Iris pigment epithelial cell (primary cell): Measurements from ENCODE around the gene IFI30.
A peak's percentile ranks its signal among the peaks of the same experiment; 100 is the strongest.
"Not testable (repeated sequence)": the region's sequence is repeated elsewhere in the genome, so short reads cannot be mapped to it uniquely, and the experiment has no call there.

Source experiments
- DNase-seq: peaks from one replicate; pipeline ENCODE4 v3.0.0-alpha.2; 2011; ENCODE audit warnings: low read depth

The IFI30 gene

GRCh38 chr19:18203408-18203862 lies 29.8 kb downstream of the IFI30 start:
- DNase-seq: peak; percentile 14

DNA sequence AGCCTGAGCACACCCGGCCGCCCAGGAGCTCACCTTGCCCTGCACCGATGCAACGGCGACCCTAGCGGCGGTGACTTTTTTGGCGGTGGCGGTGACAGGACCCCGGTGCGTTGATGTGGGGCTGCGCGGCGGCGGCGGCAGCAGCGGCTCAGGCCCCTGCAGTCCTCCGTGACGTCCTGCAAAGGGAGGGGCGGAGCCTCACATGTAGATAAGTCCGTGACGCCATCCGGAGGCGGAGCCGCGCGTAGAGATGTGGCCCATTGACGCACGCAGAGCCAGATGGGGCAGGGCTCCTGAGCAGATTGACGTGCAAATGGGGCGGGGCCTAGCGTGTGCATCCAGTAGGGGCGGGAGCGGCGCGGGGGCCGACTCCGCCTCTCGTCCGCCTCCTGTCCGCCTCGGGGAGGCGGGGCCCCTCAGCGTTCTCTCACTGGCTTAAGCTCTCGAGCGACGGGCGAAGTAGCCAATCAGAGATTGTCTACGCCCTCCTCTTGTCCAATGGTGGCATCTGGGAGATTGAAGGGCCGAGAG lies 30.3 kb downstream of the IFI30 start, which contains the start of gene RAB3A:
RAB3A (minus strand) TSS at position 180 of the 531 bp plus-strand sequence. CDS start 1,302 bp downstream, outside the sequence.
- peak; percentile 100 for DNase-seq

- DNase-seq: no peak
Observed at GRCh38 chr19:18204394-18205199, 31.0 kb downstream of the IFI30 start.

- peak; percentile 78 for DNase-seq
Observed at GRCh38 chr19:18205200-18205892, 31.7 kb downstream of the IFI30 start.

- no peak for DNase-seq
Observed at GRCh38 chr19:18206018-18206417, 32.4 kb downstream of the IFI30 start.

GRCh38 chr19:18208098-18208951 lies 34.7 kb downstream of the IFI30 start:
- peak; percentile 70 for DNase-seq

DNA sequence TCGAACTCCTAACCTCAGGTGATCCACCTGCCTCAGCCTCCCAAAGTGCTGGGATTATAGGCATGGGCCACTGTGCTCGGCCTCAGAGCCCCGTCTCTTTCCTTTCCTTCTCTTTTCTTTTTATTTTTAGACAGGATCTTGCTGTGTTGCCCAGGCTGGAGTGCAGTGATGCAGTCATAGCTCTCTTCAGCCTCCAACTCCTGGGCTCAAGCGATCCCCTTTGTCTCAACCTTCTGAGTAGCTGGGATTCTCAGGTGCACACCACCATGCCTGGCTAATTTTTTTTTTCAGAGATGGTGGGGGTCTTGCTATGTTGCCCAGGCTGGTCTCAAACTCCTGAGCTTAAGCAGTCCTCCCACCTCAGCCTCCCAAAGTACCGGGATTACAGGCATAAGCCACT lies 36.3 kb downstream of the IFI30 start:
- DNase-seq: not testable (repeated sequence)

GRCh38 chr19:18211683-18212082 lies 38.1 kb downstream of the IFI30 start:
- no peak for DNase-seq

DNA sequence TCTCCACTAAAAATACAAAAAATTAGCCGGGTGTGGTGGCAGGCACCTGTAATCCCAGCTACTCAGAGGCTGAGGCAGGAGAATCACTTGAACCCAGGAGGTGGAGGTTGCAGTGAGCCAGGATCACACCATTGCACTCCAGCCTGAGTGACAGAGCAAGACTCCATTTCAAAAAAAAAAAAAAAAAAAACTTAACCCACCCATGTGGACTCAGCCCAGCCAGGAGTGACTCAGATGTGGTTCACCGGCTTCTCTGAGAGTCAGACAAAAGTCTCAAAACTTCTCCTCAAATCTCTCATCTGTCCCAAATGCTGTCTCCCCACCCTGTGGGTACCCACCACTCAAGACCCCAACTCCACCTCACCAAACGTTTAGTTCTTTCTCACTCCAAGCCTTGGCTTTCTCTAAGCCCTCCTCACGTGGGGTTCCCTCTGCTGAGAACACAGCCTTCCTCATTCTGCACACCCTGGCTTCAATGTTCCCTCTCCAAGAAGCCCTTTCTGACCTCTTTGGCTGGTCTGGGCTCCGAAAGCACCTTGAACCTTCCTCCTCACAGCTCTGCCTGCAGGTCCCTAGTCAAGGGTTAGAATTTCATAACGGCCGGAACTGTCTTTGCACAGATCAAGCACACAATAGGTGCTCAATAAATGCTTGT lies 41.3 kb downstream of the IFI30 start:
- peak; percentile 64 for DNase-seq

DNA sequence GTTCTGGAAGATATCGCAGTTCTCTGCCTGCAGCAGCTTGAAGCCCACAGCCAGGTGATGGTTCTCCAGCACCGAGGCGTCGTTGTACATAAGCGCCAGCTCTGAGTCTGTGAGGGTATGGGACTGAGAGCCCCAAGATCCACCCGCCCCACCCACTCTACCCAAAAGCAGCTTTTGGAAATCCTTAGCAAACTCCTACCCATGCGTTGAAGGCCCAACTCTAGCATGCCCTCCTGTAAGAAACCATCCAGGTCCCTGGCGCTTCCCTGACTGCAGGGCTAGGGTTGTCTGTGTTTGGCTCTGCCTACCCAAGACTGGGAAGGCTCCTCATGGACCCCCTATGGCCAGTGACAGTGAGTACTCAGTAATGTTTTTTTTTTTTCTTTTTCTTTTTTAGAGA lies 43.2 kb downstream of the IFI30 start:
- no peak for DNase-seq

- DNase-seq: no peak
Observed at GRCh38 chr19:18218159-18218558, 44.5 kb downstream of the IFI30 start.

DNA sequence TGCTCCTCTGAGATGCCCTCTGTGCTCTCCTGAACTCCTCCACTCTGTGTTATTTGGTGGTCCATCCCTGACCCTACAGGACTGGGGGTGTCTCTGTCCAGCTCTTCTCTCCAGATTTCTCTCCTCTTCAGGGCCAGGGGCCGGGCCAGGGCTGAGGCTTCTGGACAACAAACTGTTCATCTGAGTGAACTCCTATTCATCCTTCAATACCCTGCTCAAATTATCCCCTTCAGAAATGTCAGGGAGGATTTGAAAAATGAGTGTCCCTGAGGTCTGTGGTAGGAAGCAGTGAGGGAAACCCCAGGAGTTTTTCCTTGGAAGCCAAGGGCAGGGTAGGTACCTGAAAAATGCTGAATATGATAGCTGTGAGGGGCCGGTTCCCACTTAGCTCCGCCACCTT lies 45.0 kb downstream of the IFI30 start:
- DNase-seq: no peak

GRCh38 chr19:18219911-18220631 lies 46.5 kb downstream of the IFI30 start:
- no peak for DNase-seq

DNA sequence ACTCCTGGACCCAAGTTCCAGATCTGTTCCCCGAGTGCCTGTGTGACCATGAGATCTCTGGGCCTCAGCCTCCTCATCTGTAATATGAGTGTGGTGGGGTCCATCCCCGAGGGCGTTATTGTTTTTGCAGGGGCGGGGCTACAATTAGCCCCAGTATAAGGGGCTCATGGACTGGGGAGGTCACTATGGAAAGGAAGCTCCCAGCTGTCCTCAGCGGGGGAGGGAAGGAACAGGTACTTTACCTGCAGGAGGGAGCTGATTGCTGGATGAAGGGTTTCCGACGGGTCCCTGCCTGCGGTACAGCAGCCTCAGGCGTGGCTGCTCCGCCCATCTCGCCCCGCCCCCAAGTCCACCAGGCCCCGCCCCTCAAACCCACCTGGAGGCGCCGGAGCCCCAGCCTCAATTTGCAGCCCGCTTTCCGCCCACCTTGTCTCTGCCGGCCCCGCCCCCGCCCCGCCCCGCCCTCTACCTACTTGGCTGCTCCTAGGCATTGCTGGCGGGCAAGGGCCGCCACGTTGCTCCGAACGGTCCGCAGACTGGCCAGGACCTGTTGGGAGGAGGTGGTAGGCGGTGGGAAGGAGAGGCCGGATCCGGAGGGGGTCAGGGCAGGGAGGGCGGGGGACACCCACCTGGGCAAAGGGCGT lies 47.1 kb downstream of the IFI30 start:
- no peak for DNase-seq

DNA sequence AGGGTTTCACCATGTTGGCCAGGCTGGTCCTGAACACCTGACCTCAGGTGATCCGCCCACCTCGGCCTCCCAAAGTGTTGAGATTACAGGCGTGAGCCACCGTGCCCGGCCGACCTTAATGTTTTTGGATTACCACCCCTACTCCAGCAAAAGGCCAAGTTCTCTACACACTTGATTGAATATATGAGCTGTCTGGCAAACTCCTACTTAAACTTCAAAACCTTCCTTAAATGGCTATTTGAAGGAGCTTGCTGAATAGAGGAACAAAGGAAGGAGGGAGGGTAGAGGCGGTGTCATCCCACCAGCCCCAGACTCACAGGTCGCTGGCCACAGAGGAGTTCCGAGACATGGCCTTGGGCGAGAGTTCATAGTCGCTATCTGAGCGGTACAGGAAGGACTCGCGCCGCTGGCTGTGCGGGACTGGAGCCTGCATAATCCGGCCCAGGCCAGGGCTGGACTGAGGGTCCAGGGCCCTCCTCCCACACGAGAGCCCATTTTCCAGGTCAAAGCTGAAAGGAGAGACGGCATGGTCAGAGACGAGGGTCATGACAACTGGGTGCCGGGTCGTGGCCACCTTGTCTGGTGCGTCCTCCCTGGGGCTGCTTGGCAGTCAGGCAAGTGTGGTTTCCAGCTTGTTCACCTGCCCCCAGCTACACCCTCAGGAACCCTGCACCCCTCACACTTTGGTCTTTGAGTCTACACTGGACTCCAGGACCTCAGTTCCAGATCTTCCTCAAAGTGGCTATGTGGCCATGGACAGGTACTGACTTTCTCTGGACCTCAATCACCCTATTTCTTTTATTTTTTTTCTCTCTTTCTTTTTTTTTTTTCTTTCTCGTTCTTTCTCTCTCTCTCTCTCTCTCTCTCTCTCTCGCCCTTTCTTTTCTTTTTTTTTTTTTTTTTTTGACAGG lies 48.5 kb downstream of the IFI30 start:
- no peak for DNase-seq

- DNase-seq: peak; percentile 19
Observed at GRCh38 chr19:18223860-18224524, 50.4 kb downstream of the IFI30 start.

GRCh38 chr19:18224525-18225354 lies 51.1 kb downstream of the IFI30 start:
- peak; percentile 99 for DNase-seq

- peak; percentile 5 for DNase-seq
Observed at GRCh38 chr19:18225355-18225701, 51.7 kb downstream of the IFI30 start.
